ENCODE measurements around the gene UQCRHL.

DNA sequence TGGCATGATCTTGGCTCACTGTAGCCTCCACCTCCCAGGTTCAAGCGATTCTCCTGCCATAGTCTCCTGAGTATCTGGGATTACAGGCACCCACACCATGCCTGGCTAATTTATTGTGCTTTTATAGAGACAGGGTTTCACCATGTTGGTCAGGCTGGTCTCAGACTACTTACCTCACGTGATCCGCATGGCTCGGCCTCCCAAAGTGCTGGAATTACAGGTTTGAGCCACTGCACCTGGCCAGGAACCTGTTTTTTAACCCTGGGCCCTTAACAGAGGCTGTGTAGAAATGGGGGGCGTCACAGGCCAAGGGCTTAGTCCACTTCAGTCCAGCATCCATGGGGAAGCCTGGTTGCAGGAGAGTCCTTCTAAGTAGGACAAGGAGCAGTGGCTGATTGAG lies 39.5 kb downstream of the UQCRHL start:
- no peak for TF ChIP-seq POLR2AphosphoS5 (IDR thresholded peaks at IDR 0.05; ENCODE audit: low read depth, low read length)
- TF ChIP-seq TAF1 (IDR thresholded peaks at IDR 0.05; ENCODE audit: borderline replicate concordance, insufficient read depth, low read length) = no peak
- TF ChIP-seq, protein P1, sequence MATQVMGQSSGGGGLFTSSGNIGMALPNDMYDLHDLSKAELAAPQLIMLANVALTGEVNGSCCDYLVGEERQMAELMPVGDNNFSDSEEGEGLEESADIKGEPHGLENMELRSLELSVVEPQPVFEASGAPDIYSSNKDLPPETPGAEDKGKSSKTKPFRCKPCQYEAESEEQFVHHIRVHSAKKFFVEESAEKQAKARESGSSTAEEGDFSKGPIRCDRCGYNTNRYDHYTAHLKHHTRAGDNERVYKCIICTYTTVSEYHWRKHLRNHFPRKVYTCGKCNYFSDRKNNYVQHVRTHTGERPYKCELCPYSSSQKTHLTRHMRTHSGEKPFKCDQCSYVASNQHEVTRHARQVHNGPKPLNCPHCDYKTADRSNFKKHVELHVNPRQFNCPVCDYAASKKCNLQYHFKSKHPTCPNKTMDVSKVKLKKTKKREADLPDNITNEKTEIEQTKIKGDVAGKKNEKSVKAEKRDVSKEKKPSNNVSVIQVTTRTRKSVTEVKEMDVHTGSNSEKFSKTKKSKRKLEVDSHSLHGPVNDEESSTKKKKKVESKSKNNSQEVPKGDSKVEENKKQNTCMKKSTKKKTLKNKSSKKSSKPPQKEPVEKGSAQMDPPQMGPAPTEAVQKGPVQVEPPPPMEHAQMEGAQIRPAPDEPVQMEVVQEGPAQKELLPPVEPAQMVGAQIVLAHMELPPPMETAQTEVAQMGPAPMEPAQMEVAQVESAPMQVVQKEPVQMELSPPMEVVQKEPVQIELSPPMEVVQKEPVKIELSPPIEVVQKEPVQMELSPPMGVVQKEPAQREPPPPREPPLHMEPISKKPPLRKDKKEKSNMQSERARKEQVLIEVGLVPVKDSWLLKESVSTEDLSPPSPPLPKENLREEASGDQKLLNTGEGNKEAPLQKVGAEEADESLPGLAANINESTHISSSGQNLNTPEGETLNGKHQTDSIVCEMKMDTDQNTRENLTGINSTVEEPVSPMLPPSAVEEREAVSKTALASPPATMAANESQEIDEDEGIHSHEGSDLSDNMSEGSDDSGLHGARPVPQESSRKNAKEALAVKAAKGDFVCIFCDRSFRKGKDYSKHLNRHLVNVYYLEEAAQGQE (IDR thresholded peaks at IDR 0.05; ENCODE audit: insufficient read depth in 1 of 2, low read depth in 2 of 2, low read length in 2 of 2) = no peak
- TF ChIP-seq FOXP2 (optimal IDR thresholded peaks at IDR 0.05; ENCODE audit: borderline replicate concordance, extremely low read depth, extremely low read length, insufficient read depth) = no peak
- TF ChIP-seq SIN3A (IDR thresholded peaks at IDR 0.05; ENCODE audit: borderline replicate concordance, insufficient read depth, low read length) = no peak

All from PFSK-1 (cell line).